Stimulated activated CD8-positive, alpha-beta memory T cell treated with anti-CD3 and anti-CD28 coated beads, Interleukin-15, amount 100 ng/mL, for 4 hours (primary cell): ENCODE measurements around the gene PHKG1.
A peak's percentile ranks its signal among the peaks of the same experiment; 100 is the strongest.
"Not testable (repeated sequence)": the region's sequence is repeated elsewhere in the genome, so short reads cannot be mapped to it uniquely, and the experiment has no call there.

Experiments
- DNase-seq, 2 donors: peaks; one replicate each; pipeline ENCODE4 v3.0.0-alpha.2; 2020; ENCODE audit warnings: low read depth in 2 of 2

Gene PHKG1

DNA sequence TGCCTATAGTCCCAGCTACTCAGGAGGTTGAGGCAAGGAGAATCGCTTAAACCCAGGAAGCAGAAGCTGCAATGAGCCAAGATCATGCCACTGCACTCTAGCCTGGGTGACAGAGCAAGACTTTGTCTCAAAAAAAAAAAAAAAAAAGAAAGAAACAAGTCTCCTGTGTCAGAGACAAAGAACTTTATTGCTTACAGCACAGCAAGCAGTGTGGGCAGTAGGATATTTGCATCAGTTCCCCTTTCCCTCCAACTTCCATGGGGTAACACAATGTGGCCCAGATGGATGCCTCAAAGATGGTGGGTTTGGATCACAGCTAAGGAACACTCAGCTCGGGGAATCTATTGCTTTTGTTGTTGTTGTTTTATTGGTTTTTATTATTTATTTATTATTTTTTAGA lies 47.0 kb downstream of the PHKG1 start:
- DNase-seq, result not testable (repeated sequence)

GRCh38 chr7:56040730-56041129 lies 52.0 kb downstream of the PHKG1 start:
- DNase-seq, result no peak

DNA sequence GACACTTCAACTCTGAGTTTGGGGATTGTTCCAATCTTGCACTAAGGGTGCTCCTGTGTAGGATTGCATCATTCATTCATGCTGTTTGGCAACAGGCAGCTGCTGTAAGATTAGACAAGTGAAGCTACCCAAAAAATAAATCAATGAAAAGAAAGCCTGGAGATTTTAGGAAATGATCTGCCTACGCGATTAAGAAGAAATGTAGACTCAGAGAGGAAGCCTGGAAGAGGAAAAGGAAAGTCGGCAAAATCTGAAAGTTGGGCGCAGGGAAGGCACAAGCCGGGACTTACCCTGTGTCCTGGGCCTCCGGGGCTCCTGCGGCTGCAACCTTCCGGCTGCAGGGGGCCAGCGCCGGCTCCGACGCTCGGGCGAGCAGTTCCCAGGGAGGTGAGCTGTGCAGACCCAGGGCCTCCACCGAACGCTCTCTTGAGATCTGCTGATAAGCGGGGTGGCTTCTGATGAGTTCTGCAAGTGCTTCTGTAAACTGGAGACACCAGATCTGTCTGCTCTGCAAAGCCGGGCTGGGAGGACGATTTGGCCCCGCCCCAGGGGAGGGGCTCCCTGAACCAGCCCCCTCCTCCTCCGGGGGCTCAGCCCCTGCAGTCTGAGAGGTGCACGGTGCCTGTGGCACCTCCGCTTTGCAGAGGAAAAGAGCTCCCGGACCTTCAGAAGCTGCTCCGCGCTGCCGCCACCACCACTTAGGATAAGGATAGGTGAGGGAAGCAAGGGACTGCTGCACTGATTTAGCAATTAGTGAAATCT lies 58.9 kb downstream of the PHKG1 start:
- DNase-seq, result peak; percentile 19 to 42

GRCh38 chr7:56032578-56032977 lies 60.2 kb downstream of the PHKG1 start:
- not testable (repeated sequence) for DNase-seq

- not testable (repeated sequence) for DNase-seq
Measured at GRCh38 chr7:56031556-56031955, 61.2 kb downstream of the PHKG1 start.

GRCh38 chr7:56030340-56030739 lies 62.4 kb downstream of the PHKG1 start:
- no peak for DNase-seq
